Measurements from ENCODE around the gene POLE.

Gene POLE

DNA sequence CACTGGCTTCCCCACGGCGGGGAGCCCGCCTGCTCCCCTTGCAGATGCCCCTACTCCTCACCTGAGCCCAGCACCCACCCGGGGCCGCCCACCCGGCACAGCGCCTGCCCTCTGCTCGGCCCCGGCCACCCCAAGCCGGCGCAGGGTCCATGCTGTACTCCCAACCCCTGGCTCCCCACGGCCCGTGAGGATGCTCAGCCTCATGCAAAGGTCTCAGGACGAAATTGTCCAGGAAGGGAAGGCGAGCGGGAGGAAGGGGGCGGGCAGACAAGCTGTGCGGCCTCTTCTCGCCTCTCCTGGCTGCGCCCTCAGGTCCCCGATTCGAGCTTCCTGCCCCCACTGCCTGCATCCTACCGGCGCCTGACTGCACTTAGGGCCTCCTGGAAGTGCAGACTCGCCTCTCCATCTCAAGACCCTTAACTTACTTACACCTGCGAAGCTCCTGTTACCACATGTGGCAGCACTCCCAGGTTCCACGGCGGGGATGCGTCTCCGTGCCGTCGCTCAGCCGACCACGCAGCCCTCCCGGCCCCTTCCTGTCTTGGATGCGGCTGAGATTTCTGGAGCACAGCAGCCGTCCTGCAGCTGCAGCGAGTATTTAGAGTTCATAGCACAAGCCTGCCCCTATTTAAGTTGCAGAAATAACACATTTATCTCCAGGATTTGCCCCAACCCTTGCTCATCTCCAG is 94.7 kb downstream of the POLE start:
- FAIRE-seq, result no peak

DNA sequence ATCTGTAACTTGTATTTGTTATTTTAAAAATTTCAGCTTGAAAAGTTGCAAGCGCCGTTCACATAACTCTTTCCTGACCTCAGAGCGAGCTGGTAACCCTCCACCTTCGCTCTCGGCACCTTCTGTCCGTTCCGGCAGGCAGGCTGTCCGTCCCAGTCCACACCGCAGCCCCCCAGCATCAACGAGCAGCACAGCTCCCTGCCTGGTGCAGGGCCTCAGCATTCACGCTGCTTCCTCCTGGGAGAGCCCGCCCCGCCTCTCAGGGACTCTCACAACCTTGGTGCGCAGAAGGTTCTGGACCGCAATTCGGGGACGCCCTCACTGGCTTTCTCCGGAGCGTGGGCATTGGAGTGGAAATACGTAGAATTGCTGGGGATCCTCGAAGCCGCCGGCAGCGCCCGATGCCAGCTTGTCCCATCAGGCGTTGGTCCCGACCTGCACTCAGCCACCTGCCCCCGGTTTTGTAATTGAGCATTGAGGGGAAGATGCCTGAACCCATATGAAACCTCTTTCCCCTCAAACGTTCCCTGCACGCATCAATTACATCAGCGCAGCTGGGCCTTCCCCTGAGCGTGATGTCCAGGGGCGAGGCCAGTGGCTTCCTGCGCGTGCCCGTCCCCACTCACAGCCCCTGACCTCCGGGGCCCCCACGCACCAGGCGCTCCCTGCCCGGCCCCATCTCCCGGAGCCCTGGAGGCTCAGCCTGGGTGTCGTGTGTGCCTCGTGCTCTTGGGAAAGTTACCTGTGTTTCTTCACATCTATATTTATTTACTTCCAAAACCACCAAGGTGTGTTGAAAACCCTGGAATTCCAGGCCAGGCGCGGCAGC is 95.8 kb downstream of the POLE start:
- FAIRE-seq, result no peak

DNA sequence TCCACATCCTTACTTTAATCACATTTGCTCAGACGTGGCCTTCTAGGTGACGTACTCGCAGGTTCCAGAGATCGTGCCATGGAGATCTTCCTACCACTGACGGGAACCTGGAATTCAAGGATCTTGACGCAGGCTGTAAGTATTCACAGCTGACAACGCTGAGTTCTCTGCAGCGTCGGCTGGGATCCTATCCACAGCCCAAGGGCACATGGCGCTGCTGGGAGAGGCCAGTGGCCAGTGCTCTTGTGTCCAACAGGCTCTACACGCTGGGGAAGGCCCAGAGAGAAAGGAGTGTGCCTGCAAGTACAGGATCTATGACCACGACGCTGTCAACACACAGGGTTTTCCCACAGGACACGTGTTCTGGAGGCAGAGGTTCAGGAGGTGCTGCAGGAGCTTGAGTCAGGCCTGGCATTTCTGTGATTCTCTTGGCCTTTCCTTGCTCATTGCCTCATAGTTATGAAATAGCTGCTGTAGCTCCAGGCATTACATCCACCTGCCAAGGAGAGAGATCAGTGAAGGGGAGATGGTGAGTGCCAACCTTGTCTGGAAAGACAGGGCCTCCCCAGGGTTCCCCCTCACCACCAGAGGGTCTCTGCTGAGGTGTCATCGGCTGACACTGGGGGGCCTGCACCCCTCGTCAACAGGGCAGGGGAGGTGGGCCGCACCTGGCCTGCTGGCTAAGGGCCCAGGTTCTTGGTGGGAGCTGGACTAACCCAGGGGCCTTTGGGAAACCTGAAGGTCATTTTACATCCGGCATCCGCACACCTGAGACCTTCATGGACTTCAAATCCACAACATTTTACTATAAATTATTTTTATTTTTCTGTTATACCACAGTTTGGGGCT is 98.1 kb downstream of the POLE start:
- no peak for FAIRE-seq

- FAIRE-seq, result no peak
These were observed 98.8 kb downstream of the POLE start for GRCh38 chr12:132588319-132588718.

GRCh38 chr12:132587781-132588180 is 99.4 kb downstream of the POLE start:
- FAIRE-seq, result no peak

DNA sequence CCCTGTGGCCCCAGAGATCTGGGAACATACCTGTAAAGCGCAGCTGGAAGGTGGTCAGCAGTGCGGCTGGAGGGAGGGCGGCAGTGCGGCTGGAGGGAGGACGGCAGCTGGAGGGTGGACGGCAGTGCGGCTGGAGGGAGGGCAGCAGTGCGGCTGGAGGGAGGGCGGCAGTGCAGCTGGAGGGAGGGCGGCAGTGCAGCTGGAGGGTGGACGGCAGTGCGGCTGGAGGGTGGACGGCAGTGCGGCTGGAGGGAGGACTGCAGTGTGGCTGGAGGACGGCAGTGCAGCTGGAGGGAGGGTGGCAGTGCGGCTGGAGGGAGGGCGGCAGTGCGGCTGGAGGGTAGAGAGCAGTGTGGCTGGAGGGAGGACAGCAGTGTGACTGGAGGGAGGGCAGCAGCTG is 100.2 kb downstream of the POLE start:
- no peak for FAIRE-seq

GRCh38 chr12:132585177-132585576 is 102.0 kb downstream of the POLE start:
- no peak for FAIRE-seq

DNA sequence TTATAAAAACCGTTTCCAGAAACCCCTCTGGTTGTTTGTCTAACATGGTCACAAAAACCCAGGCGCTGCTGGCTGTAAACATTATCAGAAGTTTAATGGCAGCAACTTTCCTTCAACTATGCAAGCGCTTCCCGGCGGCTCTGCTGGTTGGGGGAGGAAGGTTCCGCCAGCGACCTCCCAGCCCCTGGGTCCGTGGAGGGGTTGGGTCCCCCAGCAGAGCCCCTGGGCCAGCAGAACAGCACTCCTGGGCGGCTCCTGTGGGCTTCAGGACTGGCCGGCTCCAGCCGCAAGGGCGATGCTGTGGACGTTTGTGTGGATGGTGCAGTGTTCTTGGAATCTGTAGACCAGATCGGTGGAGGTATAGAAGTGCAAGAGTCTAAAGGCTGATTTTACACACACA is 102.7 kb downstream of the POLE start:
- no peak for FAIRE-seq

DNA sequence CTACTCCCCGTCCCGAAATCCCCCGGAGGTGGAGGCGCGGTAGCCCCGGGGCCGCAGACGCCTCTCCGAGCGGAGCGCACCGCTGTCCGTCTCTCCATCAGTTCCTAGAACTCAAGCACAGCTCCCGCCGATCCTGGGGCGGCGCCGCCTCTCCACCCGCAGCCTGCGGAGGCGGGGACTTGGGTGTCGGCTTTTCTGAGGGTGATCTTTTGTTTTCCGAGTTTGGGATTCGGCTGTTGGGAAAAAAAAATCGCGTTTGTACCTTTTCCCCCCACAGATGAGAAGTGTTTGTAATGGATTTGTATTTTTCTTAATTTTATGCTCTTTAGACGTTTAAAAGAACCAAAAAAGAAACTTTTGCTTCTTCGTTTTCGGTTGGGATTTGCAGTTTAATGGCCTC is 103.4 kb downstream of the POLE start:
- no peak for FAIRE-seq

- no peak for FAIRE-seq
These were observed 103.8 kb downstream of the POLE start for GRCh38 chr12:132583411-132583710.

- no peak for FAIRE-seq
These were observed 104.3 kb downstream of the POLE start for GRCh38 chr12:132582582-132583410.

- no peak for FAIRE-seq
These were observed 105.1 kb downstream of the POLE start for GRCh38 chr12:132582058-132582420.

DNA sequence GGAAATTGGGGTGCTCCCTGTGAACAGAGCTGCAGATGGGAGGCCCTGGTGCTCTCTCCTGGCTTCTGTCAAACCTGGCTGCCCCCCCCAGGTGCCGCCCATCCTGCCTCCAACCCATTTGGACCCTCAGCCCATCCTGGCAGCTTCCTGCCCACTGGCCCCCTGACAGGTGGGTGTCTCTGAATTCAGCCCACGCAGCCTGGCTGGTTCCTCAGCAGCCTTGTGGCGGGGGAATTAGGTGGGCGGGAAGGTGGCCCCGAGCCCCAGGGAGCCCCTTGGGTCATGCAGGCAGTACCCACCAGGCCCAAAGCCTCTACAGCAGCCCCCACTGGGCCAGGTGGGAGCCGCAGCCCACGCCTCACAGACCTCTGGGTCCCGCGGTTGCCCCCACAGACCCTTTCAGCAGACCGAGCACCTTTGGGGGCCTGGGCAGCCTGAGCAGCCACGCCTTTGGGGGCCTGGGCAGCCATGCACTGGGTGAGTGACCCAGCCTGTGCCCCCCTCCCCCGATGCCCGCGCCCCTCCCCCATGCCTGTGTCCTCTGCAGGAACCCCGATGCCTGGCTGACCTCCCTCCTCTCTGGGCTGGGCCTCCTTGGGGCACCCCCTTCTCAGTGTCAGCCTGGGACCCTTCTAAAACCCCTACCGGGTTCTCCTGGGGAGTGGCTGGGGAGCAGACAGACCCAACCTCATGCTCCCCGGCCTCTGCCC is 105.6 kb downstream of the POLE start:
- no peak for FAIRE-seq

DNA sequence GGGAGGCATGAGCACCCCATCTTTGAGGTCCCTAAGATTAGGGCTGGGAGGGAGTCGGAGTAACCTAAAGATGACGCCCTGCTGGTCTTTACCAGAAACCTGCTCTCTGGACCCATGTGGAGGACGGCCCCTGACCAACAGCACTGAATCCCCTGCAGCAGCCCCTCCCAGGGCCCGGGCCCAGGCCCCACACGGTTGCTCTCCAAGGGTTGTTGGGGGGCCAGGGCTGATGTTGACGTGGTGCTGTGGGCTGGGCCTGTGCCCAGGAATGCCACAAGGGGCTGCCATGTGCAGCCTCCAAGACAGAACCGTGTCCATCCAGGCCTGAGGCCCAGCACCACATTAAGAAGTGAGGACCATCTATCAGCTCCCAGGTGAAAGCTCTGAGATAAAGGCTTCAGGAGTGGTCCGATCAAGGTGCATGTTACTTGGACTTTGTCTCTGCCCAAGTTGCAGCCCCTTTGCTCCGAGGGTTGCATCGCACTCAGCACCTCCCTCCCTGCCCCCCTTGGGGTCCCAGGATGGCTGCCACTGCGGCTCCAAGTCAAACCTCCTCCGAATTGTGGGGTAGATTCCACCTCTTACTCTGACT is 106.3 kb downstream of the POLE start:
- FAIRE-seq, result no peak

- FAIRE-seq, result no peak
These were observed 107.4 kb downstream of the POLE start for GRCh38 chr12:132579744-132580143.

- FAIRE-seq, result no peak
These were observed 108.3 kb downstream of the POLE start for GRCh38 chr12:132578826-132579225.

GRCh38 chr12:132578118-132578517 is 109.0 kb downstream of the POLE start:
- FAIRE-seq, result no peak

GRCh38 chr12:132577191-132577920 is 109.8 kb downstream of the POLE start:
- no peak for FAIRE-seq

GRCh38 chr12:132576701-132577100 is 110.4 kb downstream of the POLE start:
- no peak for FAIRE-seq

DNA sequence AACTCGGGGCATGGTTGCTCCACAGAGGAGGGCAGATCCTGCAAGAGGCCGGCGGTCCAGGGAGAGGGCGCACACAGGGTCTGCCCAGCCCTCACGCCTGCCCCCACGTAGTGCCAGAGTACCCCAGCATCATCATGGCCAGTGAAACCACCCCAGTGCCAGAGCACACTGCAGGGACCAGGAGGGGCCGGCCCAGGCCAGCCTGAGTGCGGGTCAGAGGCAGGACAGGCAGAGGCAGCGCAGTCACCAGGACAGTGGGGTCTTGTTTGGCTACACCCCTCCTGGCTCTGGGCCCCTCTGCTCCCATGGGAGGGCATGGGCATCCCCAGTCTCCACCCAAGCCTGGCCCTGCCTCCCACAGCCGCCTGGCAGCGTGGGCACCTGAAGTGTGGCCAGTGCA is 111.5 kb downstream of the POLE start:
- FAIRE-seq, result no peak
